ENCODE data around the gene C19orf81.
A peak's percentile ranks its signal among the peaks of the same experiment; 100 is the strongest.

Gene C19orf81

GRCh38 chr19:50659318-50660087, 10.3 kb downstream of the C19orf81 start:
- DNase-seq: no peak

DNA sequence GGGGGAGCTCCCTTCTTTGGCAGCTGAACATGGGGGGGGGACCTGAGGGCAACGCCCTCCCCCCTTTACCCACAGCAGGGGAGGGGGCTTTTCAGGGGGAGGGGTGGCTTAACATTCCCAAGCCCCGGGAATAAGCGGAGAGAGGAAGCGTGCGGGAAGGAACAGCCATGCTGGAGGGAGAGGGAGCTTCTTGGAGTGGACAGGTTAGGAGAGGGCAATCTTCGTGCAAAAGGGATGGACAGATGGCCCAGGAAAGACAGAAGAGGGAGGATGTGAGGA, 10.8 kb downstream of the C19orf81 start:
- no peak for DNase-seq

GRCh38 chr19:50661023-50661422, 11.8 kb downstream of the C19orf81 start:
- DNase-seq: no peak

DNA sequence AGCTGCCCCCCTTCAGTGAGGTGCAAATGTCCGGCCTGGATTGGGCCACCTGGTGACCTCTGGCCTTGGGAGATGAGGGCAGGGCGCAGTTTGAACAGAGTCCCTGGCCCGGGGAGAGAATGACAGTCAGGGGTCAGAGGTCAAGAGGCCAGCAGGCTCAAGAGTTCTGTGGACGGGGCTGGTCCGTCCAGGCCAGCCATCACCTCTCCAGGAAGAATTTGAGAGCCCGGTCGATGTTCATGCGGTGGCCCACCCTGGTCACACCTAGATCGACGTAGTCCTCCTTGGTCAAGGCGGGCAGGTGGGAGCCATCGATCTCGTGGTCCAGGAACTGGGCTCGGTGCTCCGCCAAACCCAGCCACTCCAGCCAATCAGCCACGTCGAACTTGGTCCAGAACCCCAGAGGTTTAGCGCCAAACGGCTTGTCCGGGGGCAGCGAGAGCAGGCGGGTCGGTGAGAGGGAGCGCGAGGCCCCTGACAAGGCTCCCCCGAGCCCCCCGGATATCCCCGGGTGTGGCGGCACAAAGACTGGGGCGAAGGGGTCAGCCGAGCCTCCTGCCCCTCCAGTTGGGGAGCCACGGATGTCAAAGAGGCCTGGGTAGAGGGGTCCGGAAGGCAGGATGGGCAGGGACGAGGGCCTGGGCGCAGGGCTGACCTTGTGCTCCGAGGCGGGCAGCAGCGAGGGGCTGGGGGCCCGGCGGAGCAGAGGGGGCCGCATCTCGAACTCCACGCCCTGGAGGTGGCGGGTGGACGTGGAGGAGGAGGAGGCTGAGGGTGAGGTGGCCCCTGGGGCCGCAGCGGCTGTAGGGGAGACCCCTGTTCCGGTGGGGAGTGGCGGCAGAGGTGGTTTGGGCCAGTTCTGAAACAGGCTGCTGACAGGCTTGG, 12.8 kb downstream of the C19orf81 start:
- DNase-seq: no peak

DNA sequence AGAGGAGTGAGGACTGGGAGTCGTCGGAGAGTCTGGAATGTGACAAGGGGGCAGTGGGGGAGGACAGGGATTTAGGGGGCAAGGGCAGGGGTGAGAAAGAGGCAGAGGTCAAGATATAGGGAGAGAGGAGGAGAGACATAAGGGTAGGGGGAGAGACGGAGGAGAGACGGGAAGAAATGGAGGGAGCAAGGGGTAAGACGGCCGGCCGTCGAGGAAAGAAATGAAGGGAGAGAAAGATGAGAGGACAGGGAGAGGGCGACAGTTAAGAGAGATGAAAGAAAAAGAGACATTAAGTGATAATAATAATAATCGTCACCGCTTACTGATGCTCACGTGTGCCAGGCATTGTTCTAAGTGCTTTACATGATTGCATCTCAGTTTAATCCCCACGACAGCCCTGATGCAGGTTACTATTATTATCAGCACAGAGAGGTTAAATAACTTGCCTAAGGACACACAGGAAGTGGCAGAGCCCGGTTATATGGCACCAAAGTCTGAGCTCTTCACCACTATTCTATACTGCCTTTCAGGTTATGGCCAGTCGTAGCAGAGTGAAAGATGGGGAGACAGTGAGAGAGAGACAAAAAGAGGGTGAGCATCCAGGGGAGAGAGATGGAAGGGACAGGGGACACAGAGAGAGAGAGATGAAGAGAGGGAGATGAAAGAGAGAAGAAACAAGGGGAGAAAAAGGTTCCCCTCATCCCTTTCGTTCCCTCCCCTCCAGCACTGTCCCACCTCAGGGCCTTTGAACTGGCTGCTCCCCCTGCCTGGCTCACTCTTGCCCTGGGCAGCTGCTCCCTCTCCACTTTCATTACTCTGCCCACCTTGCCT, 13.6 kb downstream of the C19orf81 start:
- DNase-seq: no peak

- DNase-seq: no peak
Observed at GRCh38 chr19:50663482-50663790, 14.2 kb downstream of the C19orf81 start.

GRCh38 chr19:50664204-50664603, 15.0 kb downstream of the C19orf81 start:
- no peak for DNase-seq

DNA sequence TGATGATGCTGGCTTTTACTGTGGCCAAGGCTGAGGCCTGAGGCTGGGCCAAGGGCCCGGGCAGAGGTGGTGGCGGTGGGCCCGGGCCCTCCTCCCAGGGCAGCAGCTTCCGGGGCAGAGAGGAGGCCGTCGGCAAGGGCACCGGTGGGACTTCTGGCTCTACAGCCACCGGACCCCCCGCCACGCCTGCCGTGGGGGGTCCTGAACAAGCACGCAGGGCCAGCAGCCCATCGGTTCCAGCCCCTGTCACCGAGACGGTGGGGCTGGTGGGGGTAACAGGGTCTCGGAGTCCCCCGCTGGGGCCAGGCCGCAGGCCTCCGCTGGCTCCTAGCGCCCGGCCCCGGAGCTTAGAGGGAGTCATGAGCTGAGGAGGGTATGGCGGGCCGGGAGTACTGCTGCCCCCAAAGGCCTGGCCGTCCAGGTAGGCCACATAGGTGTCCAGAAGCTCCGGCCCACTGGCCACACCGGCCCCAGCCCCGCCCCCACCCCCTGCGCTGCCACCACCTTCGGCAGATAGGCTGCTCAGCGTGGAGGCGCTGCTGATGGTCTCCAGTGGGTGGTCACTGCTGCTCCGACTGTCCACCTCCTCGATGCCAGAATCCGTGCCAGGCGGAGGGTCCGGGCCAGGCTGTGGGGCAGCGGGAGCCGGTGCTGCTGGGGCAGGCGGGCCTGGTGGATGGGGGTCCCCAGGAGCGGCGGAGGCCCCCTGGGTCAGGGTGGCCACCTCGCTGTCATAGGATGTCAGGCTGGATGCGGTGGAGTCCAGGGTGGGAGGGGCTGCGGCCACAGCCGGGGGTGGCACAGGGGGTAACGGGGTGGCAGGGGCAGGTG, 17.3 kb downstream of the C19orf81 start:
- DNase-seq: no peak

DNA sequence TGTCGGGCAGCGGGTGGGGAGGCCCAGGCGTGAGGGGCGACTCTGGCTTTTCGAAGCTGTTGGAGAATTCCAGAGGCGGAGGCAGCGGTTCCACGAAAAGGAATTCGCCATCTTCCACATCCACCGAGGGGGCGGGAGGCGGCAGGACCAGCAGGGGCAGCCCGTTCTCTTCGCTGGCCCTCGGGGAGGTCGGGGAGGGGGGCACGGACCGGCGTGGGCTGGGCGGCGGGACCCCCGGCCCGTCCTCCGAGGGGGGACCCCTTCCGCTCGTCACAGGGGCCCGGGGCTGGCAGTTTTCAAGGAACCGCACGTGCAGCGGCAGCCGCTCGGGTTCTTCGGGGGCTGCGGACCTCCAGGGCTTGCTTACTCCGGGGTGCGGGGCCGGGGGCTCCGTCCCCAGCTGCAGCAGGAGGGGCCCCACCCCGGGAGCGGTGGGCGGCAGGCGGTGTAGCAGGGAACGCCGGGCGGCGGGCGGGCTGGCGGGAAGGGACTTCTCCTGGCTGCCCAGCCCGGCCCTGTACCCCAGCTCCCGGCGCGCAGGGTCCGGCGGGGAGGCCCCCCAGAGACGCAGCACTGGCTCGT, 18.0 kb downstream of the C19orf81 start:
- no peak for DNase-seq

DNA sequence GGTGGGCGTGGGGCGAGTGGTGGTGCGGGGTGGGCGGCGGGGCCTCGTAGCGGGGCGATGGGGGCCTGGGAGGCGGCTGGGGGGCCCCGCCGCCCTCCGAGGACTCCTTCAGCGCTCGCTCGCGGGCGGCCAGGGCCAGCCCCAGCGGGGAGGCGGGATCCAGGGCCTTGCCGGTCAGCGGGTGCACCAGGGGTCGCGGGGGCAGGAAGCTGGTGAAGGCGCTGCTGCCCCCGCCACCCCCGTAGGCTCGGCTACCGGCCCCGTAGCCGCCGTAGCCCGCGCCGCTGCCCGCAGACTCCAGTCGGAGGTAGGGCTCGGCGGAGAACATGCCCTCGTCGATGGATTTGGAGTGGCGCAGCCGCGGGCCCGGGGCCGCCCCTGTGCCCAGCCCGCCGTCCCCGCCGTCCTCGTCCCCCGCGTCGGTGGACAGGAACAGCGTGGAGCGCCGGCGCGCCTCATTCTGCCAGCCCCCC, 18.6 kb downstream of the C19orf81 start:
- no peak for DNase-seq

GRCh38 chr19:50668416-50668815, 19.2 kb downstream of the C19orf81 start:
- no peak for DNase-seq

DNA sequence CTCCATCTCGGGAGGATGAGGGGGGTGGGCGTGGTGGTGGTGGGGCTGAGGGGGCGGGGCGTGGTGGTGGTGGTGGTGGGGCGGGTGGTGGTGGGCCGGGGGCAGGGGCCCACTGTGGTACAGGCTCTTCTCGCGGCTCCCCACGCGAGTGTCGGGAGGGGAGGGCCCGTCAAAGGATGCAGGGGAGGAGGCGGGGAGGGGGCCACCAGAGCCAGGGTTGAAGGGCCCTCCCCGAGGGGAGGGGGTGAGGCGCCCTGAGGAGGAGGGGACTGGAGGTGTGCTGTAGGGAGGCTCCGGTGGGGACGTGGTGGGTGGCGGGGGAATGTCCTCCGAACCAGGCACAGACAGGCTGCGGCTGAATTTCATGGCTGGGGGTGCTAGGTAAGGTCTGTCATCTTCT, 19.6 kb downstream of the C19orf81 start:
- DNase-seq: no peak

DNA sequence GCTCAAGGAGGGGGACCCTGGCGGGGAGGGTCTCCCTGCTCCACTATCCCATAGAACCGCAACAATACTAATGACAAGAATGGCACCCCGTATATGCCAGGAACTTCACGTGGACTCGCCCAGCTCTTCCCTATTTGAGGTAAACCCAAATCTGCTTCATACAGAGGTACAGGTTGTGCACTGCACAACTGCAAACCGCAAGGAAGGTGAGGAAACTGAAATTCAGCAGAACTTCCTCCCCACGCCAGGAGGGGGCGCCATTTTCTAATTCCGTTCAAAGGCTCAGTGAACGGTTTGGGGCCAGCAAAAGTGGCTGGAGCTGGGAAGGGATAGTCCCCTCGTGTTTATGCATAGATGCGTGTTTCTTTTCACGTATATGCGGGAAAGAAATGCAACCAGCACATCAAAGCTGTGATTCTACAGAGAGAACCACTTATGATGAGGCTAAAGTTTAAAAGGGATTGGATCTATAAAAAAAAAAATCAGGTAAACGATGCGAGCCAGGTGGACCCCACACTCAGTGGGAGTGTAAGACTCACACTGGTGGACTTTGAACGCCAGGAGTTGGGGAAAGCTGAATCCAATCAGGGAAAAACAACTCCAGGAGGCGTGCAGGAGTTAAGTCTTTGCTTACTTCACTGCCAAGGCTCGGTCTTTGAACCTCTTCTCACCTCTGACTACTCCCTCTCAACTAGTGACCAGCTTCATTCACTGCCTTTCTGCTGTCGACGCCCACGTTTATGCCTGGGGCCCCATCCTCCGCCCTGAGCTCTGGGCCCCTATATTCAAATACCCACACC, 20.3 kb downstream of the C19orf81 start:
- no peak for DNase-seq

DNA sequence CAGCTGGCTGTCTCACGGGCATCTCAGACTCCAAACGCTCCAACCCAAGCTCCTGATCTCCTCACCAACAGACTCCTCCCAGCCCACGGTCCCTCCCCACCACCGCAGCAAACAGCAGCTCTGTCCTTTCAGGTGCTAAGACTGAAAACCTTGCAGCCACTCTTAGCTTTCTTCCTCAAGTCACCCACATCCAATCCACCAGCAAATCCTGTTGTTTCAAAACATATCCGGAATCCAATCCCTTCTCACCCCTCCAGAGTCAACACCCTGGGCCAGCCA, 20.8 kb downstream of the C19orf81 start:
- DNase-seq: no peak

DNA sequence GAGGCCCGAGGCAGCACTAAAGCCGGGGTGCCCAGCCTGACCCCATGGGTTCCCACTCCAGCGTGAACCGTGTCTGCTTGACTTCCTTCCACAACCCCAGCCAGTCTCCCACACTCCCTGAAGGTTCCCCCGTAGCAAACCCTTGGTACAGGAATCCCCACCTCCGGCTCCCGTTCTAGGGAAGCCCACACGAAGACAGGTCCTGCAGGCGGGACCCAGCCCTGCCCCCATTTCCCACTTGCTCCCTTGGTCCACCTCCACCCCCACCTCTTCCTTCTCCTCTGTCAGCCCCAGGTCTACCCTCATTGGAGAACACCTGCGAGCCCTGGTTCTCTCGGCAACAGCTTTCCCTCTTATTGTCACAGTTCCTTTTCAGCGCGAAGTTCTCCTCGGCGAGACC, 23.9 kb downstream of the C19orf81 start:
- no peak for DNase-seq

DNA sequence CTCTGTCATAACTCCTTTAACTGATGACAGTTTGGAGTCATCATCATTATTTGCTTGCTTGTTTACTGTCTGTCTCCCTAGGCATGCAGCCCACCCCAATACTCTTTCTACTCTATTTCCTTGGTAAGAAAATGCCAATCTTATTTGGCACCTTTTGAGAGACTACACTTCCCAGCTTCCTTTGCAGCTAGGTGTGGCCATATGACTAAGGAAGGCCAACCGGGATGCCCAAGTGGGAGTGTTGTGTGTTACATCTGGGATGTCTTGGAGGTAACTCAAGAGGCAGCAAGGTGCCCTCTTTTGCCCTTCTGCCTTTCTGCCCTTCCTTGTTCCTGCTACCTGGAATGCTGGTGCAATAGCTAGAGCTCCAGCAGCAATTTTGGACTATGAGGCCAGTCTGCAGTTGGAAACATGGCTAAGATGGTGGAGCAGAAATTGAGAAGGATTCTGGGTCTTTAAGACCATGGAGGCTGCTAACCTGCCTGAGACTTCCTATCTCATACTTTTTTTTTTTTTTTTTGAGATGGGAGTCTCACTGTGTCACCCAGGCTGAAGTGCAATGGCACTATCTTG, 27.5 kb downstream of the C19orf81 start:
- DNase-seq: no peak

DNA sequence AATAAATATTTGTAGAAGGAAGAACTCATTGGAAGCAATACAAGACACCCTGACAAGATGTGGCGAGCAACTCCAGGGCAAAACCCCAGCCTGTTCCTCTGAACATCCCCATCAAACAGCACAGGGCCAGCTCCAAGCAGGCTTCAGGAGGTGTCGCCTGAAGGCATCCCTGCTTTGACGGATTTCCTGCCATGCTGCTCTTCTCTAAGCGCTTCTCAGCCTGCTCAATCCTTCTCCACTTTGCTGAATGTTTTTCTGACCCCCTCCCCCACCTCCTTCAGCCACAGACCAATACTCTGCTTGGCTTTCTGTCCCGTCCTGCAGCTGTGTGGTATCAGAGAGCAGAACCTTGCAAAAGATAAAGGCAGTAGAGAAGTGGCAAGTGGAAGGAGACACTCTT, 28.4 kb downstream of the C19orf81 start:
- no peak for DNase-seq

DNA sequence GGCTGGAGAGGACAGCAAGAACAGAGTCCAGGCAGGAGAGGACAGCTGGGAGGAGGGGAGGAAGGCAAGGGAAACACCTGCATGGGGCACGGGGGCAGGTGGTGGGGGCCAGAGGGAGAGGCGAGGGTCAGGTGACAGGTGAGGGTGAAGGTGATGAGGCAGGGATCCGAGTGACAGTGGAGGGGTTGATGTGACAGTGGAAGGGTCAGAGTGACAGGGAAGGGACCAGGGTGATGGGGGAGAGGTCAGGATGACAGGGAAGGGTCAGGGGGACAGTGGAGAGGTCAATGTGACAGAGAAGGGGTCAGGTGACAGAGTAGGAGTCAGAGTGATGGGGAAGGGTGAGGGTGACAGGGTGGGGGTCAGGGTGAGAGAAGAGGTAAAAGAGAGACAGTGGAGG, 29.1 kb downstream of the C19orf81 start:
- no peak for DNase-seq

- peak; percentile 72 for DNase-seq
Observed at GRCh38 chr19:50679177-50680125, 30.2 kb downstream of the C19orf81 start.
